ENCODE data around the gene PSTPIP2.
"Not testable (repeated sequence)": the region's sequence is repeated elsewhere in the genome, so short reads cannot be mapped to it uniquely, and the experiment has no call there.

PSTPIP2 gene

DNA sequence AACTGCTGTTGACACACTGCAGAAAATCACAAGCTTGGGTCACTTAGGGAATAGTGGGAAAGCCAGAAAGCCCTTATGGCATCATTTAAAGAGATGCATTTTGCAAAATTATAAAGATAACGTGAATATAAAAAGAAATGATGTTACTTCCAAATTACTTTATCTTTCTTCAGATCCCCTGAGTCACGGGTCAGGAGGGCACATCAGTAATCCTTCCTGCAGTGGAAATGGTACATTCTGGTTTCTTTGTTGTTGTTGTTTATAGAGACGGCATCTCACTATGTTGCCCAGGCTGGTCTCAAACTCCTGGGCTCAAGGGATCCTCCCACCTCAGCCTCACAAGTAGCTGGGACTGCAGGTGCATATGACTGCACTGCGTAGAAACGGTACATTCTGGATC lies 95.1 kb downstream of the PSTPIP2 start:
- no peak for DNase-seq

- no peak for DNase-seq
These were observed 95.5 kb downstream of the PSTPIP2 start for GRCh38 chr18:45976566-45976965.

DNA sequence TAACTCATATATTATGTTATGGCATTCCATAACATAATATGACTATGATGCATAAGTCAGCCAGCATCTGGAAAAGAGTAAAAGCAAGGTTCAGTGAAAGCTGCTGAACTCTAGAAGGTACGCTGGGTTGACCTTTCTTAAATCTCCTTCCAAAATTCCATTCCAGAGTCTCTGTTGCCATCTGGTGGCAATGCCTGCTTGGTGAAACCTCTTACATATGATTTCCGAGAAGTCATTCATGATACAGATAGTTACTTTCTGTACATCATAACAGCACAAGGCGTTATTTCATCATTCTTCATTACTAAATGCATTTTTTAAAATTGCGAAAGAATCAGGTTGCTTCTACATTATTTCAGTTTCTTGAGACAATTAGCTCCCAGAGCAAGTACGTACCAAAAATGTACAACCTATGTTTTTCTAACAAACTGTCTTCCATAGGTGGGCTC lies 97.9 kb downstream of the PSTPIP2 start:
- peak; percentile 67 for DNase-seq

DNA sequence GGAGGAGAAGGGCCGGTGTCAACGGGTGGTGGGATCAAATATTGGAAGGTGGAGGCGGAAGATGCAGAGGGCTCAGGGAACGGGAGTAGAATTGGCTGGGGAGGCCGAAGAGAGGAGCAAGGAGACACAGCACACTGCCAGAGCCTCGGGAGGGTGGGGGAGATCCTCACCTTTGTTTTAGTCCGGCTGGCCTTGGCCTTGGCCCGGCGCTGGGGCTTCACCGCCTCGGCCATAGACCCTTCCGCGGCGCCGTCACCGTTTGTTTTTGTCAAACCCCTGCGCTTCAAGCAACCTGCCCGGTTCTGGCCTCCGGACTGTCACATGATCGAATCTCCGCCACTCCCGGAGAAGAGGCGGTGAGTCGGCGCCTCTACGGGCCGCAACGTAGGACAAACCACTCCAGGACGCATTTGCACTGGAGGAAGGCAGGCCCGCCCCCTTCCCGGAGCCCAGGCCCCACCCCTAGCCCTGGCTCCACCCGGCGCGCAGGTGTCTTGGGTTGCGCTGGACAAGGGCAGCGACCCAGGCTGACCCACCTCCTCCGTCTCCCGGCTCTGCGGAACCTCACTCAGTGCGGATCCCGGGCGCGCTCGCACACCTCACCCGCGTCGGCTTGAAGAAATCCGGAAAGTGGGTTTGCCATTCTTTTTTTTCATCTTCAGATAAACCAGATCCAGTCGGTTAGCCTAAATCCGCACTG lies 104.9 kb downstream of the PSTPIP2 start, which contains the start of gene EPG5:
Gene EPG5 (minus strand): TSS at position 323 of the 700 bp plus-strand sequence. CDS start 90 bp downstream, at position 233.
- DNase-seq = peak; percentile 93

DNA sequence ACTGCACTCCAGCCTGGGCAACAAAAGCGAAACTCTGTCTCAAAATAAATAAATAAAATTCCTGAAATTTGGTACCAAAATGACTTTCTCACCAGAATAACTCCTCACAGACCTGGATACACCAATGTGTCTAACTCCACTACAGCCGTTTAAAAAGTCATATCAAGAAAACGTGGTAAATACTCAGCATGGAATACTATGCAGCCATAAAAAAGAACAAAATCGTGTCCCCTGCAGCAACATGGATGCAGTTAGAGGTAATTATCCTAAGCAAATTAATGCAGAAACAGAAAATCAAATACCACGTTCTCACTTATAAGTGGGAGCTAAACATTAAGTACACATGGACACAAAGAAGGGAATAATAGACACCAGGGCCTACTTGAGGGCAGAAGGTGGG lies 107.1 kb downstream of the PSTPIP2 start:
- not testable (repeated sequence) for DNase-seq

- no peak for DNase-seq
These were observed 109.2 kb downstream of the PSTPIP2 start for GRCh38 chr18:45962866-45963265.

GRCh38 chr18:45962461-45962860 lies 109.6 kb downstream of the PSTPIP2 start:
- no peak for DNase-seq

- DNase-seq = not testable (repeated sequence)
These were observed 112.6 kb downstream of the PSTPIP2 start for GRCh38 chr18:45959484-45959883.

- DNase-seq = no peak
These were observed 113.3 kb downstream of the PSTPIP2 start for GRCh38 chr18:45958730-45959129.

DNA sequence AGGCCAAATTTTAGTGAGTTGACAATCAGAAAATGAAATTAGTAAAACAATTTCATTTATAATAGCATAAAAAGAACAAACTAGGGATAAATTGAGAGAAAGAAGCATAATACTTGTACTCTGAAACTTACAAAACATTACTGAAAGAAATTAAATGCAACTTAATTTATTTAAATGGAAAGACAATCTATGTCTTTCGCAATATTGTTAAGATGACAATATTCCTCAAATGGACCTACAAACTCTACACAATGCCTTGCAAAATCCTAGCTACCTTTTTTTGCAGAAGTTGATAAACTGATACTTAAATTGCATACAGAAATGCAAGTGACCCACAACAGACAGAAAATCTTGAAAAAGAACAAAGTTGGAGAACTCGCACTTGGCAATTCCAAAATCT lies 114.0 kb downstream of the PSTPIP2 start:
- no peak for DNase-seq

DNA sequence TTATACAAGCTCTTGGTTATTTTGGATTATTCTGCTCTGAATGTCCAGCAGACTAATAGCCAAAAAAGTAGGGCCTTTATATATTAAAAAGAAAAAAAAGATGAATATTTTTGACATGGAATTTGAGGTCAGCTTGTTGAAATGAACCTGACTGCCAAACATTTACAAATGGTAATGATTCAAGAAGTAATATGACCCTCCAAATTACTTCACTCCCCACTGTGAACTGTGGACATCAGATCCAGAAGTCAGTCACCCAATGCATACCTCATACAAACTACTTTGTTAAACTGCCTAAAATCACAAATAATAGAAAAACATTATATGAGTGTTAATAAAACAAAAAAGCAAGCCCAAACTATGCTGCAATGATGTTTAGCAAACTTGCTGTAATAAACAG lies 115.0 kb downstream of the PSTPIP2 start:
- DNase-seq = no peak

- DNase-seq = no peak
These were observed 117.8 kb downstream of the PSTPIP2 start for GRCh38 chr18:45954070-45954934.

DNA sequence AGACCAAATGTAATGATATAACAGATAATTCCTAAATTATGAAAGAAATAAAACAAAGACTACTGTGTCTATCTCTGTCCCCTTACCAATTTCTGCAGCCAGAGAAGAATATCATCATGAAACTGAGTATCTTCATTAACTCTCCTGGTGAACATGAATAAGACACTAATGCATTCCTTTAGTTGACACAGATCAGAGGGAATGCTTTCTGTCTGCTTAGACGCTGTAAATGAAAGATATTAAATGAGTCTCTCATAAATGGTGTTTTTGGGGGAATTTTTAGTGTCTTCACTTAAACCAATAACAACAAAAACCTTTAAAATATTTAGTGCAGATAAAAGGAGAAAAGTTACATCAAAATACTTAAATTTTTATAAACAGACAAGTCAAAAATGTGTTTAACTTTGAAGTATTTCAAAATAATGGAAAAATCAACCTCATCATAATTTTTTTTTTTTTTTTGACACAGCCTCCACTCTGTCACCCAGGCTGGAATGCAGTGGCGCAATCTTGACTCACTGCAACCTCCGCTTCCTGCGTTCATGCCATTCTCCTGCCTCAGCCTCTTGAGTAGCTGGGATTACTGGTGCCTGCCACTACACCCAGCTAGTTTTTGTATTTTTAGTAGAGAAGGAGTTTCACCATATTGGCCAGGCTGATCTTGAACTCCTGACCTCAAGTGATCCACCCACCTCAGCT lies 120.9 kb downstream of the PSTPIP2 start:
- DNase-seq = no peak

- DNase-seq = no peak
These were observed 126.4 kb downstream of the PSTPIP2 start for GRCh38 chr18:45945669-45946068.

DNA sequence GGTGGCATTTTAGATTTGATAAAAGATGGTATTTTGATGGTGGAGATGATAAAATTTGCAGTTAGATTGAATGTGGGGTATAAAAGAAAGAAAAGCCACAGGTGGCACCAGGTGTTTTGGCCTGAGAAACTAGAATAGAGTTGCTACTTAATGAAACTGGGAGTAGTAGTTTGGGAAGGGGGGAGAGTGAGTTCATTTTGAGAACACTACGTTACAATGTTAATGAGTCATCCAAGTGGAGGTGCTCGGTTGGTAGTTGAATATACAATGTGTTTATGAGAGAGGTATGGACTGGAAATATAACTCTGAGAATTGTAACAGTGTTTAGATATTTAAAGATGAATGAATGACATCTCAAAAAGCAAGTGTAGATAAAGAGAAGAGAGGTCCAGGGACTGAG lies 131.3 kb downstream of the PSTPIP2 start:
- no peak for DNase-seq

DNA sequence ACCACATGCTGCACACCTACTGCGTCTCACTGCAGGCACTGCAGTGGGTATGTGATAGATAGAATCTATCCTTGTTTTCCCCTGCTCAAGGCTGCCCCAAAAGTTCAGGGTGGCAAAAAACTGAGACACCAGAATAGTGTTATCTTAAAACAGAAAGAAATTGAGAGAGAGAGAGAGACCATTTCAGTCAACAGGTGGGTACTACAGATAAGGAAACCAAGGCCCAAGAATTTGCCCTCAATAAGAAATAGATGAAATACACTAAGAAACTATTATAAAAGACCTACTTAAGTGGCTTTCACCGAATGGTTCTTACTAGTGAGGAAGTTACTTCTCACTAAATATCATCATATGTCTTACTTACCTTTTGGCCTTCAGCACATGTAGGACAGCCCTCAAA lies 132.8 kb downstream of the PSTPIP2 start:
- DNase-seq = no peak

DNA sequence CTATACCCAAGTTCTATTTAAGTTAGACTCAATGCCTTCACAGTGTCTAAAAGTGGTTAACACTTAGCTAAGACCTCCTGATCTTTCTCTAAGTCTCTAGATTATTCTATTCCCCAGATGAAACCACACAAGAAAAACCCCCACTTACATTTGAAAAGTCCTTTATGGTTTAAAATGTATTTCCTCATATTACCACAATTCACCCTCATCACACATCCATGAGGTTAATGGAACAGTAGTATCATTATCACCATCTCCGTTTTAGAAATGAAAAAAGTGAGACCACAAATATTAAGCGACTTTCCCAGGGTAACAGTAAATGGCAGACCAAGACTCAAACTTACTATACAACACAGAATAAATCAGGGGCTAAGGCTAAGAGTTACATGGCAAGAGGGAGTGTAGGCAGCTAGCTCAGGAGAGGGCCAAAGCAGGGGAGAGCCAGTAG lies 133.5 kb downstream of the PSTPIP2 start:
- no peak for DNase-seq

- no peak for DNase-seq
These were observed 136.3 kb downstream of the PSTPIP2 start for GRCh38 chr18:45935591-45936335.

Data from NCI-H748 treated with DMSO at 0.1 percent for 48 hours (cell line).